ENCODE results near the gene PPEF1.

GRCh38 chrX:18701621-18702361 lies 5.7 kb upstream of the PPEF1 start:
- TF ChIP-seq, protein P1, sequence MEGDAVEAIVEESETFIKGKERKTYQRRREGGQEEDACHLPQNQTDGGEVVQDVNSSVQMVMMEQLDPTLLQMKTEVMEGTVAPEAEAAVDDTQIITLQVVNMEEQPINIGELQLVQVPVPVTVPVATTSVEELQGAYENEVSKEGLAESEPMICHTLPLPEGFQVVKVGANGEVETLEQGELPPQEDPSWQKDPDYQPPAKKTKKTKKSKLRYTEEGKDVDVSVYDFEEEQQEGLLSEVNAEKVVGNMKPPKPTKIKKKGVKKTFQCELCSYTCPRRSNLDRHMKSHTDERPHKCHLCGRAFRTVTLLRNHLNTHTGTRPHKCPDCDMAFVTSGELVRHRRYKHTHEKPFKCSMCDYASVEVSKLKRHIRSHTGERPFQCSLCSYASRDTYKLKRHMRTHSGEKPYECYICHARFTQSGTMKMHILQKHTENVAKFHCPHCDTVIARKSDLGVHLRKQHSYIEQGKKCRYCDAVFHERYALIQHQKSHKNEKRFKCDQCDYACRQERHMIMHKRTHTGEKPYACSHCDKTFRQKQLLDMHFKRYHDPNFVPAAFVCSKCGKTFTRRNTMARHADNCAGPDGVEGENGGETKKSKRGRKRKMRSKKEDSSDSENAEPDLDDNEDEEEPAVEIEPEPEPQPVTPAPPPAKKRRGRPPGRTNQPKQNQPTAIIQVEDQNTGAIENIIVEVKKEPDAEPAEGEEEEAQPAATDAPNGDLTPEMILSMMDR (conservative IDR thresholded peaks at IDR 0.05; ENCODE audit: low read depth in 2 of 2) = no peak
- no peak for TF ChIP-seq EZH2 (IDR thresholded peaks at IDR 0.05; ENCODE audit: low read depth, unreplicated experiment)
- TF ChIP-seq, protein P2, sequence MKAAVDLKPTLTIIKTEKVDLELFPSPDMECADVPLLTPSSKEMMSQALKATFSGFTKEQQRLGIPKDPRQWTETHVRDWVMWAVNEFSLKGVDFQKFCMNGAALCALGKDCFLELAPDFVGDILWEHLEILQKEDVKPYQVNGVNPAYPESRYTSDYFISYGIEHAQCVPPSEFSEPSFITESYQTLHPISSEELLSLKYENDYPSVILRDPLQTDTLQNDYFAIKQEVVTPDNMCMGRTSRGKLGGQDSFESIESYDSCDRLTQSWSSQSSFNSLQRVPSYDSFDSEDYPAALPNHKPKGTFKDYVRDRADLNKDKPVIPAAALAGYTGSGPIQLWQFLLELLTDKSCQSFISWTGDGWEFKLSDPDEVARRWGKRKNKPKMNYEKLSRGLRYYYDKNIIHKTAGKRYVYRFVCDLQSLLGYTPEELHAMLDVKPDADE (IDR thresholded peaks at IDR 0.05) = no peak
- no peak for TF ChIP-seq POLR2AphosphoS5 (IDR thresholded peaks at IDR 0.05; ENCODE audit: low read depth)
- TF ChIP-seq REST (IDR thresholded peaks at IDR 0.05; ENCODE audit: unreplicated experiment) = no peak
- TF ChIP-seq ZNF114 (CRISPR knock-in tag; IDR thresholded peaks at IDR 0.05) = no peak
- TF ChIP-seq JUNB (IDR thresholded peaks at IDR 0.05; ENCODE audit: unreplicated experiment) = no peak

All from GM23338 (cell line).